NCI-H2227 (cell line): ENCODE results near the gene PPP1R37.
"Not testable (repeated sequence)": the region's sequence is repeated elsewhere in the genome, so short reads cannot be mapped to it uniquely, and the experiment has no call there.

ENCODE experiments used
- DNase-seq: peaks from one replicate; lab custom pipeline; 2025; ENCODE audit not compliant: unreplicated experiment; lab: John Stamatoyannopoulos, UW

Gene PPP1R37

DNA sequence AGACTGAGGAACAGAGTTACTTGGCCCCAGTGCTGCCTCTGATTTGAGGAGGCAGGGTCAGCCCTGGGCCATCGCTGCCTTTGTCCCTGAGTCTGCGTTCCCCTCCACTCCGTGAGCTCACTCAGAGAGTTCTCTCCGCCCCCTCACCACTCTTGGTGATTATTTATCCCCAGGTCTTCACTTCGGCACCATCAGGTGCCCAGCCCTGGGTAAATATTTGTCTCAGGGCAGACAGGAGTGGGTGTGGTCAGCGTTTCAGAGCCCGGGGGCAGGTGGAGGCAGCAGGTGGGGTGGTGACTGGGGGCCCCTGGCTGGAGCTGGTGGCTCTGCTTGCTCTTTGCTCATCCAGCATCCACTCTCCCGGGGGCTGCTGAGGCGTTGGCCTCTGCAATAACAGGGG lies 20.6 kb downstream of the PPP1R37 start:
- DNase-seq: no peak

- no peak for DNase-seq
Observed at GRCh38 chr19:45114116-45114515, 21.1 kb downstream of the PPP1R37 start.

DNA sequence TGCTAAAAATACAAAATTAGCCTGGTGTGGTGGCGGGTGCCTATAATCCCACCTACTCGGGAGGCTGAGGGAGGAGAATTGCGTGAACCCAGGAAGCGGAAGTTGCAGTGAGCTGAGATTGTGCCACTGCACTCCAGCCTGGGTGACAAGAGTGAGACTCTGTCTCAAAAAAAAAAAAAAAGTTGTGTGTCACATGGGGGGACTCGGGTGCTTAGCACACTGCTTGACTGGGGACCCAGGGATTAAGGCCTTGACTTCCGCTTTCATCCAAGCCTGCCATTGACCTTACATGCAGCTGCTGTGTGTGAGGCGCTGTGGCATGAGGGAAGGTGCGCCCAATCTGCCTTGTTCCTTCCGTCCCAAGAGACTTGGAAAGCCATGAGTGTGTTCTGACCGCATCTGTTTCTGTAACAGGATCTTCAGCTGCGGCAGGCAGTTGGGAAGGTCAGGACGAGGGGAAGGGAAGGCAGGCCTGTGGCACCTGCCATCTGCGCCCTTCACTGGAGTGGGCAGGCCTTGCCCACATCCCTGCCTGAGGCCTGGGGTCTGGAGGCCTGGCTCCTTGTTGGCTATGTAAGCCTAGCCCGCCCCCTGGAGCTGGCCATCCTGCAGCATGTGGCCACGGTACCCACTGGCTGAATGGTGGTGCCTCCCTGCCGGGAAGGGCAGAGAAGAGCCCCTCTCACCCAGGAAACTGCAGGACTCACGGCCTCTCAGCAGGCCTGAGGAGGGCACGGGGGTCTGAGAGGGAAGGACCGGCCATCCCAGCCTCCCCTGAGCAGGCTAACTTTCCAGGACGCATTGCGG lies 23.0 kb downstream of the PPP1R37 start:
- DNase-seq: no peak

- DNase-seq: peak; percentile 43
Observed at GRCh38 chr19:45117167-45117594, 24.2 kb downstream of the PPP1R37 start.

GRCh38 chr19:45117671-45118070 lies 24.7 kb downstream of the PPP1R37 start:
- DNase-seq: no peak

DNA sequence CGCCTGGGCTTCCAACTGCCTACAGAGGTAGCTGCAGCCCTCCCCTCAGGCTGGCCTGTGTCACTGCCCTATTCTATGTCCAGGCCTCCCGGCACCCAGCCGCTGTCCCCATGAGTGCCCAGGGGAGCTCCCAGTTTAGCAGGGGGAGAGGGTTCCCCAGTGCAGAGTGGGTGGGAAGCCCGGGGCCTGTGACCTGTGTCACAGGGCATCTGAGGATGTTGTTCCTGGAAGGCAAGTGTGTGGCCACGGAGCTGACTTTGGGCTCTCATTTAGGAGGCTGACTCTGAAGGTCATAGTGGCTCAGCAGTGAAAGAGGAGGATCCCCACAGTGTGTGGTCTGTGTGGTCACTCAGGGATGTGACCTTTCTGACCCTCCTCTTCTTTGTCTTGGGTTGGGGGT lies 25.1 kb downstream of the PPP1R37 start:
- DNase-seq: no peak

DNA sequence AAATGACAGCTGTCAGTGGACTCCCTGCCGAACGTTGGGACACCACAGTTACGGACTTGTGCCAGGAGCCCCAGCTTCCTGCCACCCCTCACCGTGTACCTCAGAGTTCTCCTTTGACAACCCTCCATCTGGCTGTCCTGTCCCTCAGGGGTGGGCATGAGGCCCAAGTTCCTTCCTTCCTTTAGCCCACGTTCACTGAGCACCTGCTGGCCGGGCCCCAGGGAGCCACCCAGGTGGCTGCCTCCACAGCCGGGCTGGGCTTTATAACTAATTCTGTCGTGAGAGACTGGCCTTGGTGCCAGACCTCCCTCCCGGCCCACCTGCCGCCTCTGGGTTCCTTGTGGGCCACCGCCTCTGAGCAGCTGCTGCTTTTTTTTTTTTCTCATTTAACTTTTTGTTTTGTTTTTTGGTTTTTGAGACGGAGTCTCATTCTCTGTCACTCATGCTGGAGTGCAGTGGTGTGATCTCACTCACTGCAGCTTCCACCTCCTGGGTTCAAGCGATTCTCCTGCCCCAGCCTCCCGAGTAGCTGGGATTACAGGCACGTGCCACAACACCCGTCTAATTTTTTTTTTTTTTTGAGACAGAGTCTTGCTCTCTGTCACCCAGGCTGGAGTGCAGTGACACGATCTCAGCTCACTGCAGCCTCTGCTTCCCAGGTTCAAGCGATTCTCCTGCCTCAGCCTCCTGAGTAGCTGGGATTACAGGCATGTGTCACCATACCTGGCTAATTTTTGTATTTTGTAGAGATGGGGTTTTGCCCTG lies 25.8 kb downstream of the PPP1R37 start:
- not testable (repeated sequence) for DNase-seq

- DNase-seq: no peak
Observed at GRCh38 chr19:45119582-45119981, 26.6 kb downstream of the PPP1R37 start.

- no peak for DNase-seq
Observed at GRCh38 chr19:45121827-45122345, 28.9 kb downstream of the PPP1R37 start.

DNA sequence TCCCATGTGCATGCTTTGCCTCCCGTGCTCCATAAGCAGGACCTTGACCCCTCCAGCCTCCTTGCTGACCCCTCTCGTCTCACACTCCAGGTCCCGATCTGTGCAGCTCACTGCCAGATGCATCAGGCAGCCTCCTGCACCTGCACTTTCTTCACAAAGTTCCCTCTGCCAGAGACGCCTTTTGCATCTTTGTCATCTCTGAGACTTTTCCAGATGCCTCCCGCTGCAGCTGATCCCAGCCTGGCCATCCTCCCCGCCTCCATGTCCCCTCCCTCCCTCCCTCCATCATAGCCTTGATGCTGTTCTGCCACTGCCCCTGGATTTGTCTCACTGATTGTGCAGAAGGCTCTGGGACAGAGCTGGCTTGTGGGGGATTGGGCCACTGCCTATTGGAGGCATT lies 29.9 kb downstream of the PPP1R37 start:
- no peak for DNase-seq

- no peak for DNase-seq
Observed at GRCh38 chr19:45123440-45123850, 30.5 kb downstream of the PPP1R37 start.

DNA sequence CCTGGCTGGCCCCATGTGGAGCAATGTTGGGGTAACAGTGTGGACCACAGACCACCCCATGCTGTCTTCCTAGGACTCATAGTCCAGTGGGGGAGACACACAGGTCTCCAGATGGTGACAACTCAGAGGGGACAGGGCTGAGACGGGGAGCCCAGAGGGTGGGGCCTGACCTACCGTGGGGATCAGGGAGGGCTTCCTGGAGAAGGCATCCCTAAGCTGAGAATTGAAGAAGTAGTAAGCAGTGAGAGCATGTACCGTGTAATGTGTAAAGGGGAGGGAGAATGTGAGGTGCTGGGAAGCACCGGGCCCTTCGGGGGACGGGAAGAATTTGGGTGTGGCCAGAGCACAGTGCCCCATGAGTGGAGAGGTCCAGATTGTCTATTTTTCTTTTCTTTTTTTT lies 31.0 kb downstream of the PPP1R37 start:
- DNase-seq: no peak

DNA sequence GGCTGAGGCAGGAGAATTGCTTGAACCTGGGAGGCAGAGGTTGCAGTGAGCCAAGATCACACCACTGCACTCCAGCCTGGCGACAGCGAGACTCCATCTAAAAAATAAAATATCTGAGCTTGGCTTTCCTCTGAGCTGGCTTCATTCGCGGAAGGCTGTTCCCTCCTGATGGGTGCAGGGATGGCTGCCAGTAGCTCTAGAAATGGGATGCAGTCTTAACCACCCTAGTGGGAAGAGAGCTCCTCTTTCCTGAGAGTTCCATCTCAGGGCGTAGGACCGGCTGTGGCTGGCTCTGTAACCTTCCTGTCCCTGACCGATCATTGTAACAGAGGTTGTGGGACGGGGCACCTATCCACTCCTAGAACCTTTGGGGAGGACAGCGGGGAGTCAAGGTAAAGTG lies 32.4 kb downstream of the PPP1R37 start:
- DNase-seq: no peak

GRCh38 chr19:45125975-45126493 lies 33.1 kb downstream of the PPP1R37 start:
- peak; percentile 33 for DNase-seq

- no peak for DNase-seq
Observed at GRCh38 chr19:45126654-45127053, 33.7 kb downstream of the PPP1R37 start.

DNA sequence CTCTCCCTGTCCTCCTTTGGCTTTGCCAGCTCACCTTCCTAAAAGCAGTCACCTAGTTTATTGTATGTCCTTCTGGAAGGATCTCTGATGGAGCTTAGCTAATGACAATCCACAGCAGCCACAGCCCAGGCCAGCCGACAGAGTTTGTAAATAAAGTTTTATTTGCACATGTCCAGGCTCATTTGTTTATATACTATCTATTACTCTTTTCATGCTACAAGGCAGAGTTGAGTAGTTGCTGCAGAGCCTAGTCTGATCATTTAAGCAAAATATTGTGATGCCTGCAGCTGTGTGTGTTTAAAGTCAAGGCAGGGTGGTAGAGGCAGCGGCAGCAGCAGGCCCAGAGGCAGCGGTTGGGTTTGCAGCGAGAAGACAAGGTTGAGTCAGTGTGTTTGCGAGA lies 35.2 kb downstream of the PPP1R37 start:
- DNase-seq: no peak

DNA sequence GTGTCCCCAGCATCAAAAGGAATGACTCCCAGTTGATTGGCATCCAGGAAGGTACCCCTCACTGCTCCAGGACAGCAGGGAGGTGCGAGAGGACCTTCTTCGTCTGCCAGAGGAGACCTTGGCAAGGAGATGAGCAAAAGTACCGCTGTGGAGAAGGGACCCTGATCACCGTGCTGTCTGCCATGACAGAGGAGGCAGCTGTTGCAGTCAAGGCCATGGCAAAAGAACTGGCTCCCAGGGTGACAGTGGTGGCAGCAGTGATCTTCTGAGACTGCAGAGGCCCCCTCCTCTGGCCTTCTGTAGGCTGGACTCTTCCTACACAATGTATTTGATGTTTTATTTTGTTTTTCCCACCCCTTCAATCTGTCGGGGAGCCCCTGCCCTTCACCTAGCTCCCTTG lies 35.8 kb downstream of the PPP1R37 start:
- DNase-seq: no peak

DNA sequence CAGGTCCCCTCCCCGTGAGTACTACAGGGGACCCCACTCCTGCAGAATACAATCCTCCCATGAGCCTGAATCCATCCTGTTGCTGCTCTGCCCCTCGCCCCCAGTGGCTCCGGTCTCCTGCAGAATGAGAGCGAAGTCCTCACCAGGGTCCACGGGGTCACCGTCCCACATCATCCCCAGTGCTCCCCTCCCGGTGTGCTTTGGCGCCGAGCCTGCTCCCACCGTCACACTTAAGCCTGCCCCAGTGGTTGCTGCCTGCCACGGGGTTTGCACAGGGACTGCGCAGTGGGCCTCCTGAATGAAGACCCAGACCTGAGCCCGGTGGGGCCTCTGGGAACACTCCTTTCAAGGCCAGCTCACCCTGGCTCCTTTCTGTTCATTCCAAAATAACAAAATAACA lies 37.3 kb downstream of the PPP1R37 start:
- DNase-seq: no peak

DNA sequence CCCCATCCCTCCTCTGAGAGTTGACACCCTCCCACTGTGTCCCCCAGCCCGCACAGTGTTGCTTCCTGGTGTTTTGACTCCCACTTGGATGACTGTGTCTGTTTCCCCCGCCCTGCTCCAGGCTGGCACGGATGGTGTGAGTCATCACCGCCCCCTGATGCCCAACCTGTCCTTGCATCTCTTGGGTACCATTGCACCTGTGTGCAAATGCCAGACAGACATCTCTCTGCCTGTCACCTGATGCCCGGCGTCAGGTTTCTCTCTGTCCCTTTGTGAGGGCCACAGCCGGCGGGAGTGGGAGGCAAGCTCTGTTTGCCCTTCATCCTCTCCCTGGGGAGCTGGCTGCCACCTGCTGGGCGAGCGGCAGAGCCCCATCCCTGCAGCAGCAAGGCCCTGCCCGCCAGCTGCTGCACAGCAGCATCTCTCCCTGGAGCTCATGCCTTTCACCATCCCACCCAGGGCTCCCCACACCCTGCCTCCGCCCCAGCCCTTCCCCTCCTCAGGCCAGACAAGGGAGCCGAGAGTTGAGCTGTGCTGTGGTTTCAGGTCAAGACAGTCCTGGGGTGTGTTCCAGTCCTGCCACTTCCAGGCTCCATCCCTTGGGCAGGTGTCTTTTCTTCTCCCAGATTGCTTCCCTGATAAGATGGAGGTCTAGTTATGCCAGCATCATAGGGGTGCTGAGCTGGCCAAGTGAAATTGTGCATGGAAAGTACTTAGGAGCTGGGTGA lies 38.1 kb downstream of the PPP1R37 start:
- no peak for DNase-seq

- DNase-seq: no peak
Observed at GRCh38 chr19:45133661-45134060, 40.7 kb downstream of the PPP1R37 start.

DNA sequence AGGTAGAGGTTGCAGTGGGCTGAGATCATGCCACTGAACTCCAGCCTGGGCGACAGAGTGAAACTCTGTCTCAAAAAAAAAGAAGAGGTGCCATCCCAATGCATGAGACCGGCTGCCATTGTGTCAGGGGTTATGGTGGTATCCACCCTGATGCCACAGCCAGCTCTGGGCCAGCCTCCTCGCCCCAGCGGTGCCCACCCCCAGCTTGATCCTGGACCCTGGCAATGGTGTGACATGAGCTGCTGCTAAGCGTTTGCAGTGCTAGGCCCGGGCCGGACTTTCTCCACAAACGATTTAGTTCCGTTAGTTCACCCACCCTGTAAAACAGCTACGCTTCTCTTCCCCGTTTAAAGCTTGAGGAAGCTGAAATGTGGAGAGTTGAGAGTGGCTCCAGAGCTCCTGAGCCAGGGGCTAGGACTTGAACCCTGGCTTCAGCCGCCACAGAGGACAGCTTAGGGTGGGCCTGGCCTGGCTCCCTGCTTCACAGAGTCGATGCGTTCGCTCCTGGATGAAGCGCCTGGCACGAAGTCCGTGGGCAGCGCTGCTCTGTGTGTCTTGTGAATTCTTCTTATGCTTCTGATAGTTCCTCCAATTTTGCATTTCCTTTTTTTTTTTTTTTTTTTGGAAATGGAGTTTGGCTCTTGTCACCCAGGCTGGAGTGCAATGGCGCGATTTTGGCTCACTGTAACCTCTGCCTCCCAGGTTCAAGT lies 42.4 kb downstream of the PPP1R37 start:
- DNase-seq: no peak
